GM21619 (cell line): Measurements from ENCODE around the gene FGF23.
A peak's percentile ranks its signal among the peaks of the same experiment; 100 is the strongest.

Experiments
- ATAC-seq: cut with Tn5 transposase; IDR thresholded peaks from one replicate; pipeline ENCODE4 v1.9.1; 2021; ENCODE audit not compliant: unreplicated experiment

Gene FGF23

DNA sequence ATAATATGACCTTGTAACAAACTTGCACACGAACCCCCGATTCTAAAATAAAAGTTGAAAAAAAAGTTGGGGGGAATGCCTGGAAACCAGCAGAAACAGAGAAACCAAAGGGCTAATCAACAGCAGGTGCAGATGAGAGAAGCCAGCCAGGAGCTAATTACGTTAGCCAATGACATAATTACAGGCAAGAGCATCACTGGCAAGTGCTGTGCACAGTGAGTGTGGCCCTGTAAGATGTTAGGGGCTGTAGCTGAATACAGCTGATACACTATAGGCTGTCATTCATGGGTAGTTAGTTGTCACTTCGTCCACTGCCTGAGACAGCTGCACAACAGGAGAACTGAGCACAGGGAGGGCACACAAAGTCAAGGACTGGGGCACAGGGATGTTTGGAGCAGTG, 7.3 kb upstream of the FGF23 start:
- no peak for ATAC-seq

DNA sequence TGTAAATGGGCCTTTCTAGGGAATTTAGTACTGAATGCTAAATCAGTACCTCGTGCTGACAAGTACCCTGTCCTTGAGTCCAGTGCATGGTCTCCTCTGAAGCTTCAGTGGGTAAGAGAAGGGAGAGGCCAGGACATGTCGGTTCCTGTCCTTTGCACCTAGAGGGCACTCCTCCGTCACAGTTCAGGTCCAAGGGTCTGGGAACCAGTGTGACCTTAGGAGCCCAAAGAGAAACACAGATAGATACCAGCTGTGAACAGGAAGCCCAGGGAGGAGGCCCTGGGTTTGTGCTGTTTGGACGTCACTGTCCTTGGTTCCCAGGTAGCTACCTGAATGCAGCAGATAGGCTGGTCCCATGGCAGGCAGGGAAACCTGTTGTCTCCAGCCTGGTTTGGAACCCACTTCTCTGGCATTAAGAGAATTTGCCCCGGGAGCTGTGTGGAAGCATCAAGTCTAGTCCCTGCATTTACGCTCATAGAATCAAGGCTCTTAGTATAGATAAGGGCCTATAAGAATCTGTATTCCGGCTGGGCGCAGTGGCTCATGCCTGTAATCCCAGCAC, 3.9 kb upstream of the FGF23 start:
- ATAC-seq: no peak

DNA sequence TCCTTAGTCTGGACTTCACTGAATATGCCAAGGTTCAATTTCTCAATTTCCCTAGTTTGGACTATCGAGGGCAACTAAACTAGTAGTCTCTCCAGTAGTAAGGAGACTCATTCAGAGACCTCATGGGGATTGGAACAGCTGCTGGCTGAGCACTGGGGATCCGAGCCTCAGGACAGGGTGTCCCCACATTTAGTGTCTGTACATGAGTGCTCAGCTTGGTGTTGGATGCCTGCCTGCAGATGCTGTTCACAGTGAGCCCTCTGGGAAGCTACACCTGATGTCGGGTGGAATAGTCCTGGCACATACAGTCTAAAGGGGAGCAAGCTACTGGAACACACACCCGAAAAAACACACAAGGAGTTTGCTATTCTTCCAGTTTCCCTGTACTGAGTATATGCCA, 820 bp upstream of the FGF23 start:
- ATAC-seq: no peak

DNA sequence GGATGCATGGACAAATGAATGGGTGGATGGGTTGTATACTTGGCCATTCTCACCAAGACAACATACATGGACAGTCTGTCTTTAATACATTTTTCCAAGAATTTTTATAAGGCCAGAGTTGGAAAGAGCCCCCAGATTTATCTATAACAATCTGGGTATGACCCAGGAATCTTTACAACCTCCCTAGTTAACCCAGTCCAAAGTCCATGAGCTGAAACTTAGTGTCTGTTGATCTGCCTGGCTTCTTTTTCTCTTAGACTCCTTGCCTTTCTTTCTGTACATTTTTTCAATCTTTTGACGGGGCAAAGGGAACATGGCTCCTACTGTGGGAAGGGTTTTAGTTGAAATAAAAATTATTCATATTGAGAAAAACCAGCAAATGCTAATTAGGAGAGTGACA, 740 bp downstream of the FGF23 start:
- no peak for ATAC-seq

DNA sequence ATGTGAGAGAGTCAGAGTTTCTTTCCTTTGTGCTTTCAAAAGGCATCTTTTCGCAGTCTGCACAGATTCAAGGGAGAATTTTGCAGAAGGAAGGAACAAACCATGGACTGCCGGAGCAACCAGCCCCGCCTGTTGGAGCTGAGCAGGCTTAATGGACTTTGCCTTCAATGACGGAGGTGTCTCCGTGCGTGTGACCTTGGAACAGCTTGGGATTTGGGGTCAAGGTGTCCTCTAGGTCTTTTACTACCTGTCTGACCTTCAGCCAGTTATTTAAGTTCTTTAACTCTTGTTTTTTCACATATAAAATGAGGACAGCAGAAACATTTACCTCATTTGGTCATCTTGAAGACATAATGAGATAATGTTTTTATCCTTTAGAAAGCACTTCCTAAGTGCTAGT, 4.1 kb downstream of the FGF23 start:
- ATAC-seq: no peak

DNA sequence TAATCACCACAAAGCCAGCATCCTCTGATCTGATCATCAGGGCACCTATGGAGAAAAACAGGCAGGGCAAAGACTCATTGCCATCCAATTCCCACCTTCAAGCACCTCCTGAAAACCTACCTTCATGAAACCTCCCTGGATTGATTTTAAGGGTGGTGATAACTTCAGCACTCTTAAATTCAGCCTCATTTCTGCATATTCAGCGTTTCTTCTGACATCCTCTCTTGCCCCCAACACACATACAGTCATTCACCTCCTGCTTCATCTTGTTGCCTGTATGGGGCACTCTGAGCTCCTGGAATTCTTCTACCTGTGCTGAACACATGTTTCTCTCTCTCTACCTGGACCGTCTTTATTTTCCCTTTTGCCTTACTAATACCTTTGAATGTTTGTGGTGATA, 6.9 kb downstream of the FGF23 start:
- no peak for ATAC-seq

DNA sequence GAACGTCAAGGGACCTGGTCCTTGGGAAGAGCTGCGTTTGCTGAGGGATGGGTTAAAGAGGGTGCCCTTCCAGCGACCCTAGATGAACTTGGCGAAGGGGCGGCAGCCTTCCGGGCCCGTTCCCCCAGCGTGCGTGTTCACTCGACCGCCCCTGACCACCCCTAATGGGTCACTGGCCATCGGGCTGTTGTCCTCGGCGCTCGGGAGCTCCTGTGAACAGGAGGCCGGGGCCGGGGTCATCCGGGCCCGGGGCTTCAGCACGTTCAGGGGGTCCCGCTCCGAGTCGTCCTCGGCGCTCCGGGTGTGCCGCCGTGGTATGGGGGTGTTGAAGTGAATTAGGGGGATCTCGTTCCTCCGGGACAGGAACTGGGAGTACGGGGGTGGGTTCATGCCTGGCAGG, 9.2 kb downstream of the FGF23 start:
- no peak for ATAC-seq

DNA sequence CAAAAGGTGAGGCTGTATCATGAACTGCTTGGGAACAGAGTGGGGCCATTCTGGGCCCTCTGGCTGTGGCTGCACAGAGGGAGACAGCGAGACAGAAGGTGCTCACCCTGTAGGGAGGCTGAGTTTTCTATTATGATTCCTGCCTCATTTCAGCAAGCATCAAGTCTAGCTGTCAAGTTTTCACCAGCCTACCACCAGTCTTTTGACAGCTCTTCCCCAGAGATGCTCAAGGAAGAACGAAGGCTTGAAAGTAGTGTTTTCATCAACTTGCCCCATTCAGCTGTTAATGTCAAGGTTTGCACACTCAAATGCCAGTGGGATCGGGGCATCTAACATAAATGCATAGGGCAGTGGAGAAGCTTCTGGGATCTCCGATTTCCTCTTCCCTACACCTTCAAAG, 10.0 kb downstream of the FGF23 start:
- ATAC-seq: no peak

DNA sequence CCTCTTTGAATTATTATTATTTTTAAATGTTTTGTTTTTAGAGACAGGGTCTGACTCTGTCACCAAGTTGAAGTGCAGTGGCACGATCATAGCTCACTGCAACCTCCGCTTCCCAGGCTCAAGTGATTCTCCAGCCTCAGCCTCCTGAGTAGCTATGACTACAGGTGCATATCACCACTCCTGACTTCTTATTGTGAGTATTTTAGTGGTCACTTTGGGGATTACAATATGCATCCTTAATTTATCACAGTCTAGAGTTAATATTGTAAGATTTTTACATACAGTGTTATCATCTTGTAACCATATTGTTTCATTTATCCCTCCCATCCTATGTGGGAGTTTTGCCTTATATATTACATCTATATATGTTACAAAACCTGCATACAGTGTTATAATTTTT, 13.4 kb downstream of the FGF23 start:
- ATAC-seq: no peak

DNA sequence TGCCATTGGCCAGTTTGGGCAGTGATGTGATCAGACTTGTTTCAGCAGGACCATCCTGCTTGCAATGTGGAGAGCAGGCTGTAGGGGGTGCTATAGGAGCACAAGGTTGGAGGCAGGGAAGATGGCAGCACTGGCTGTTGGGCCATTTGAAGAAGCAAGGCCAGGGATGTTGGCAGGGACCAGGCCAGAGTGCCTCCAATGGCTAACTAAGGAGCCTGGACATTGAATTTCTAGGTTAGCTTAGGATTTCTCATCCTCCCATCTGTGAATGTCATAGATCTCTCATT, 23.5 kb downstream of the FGF23 start:
- no peak for ATAC-seq

DNA sequence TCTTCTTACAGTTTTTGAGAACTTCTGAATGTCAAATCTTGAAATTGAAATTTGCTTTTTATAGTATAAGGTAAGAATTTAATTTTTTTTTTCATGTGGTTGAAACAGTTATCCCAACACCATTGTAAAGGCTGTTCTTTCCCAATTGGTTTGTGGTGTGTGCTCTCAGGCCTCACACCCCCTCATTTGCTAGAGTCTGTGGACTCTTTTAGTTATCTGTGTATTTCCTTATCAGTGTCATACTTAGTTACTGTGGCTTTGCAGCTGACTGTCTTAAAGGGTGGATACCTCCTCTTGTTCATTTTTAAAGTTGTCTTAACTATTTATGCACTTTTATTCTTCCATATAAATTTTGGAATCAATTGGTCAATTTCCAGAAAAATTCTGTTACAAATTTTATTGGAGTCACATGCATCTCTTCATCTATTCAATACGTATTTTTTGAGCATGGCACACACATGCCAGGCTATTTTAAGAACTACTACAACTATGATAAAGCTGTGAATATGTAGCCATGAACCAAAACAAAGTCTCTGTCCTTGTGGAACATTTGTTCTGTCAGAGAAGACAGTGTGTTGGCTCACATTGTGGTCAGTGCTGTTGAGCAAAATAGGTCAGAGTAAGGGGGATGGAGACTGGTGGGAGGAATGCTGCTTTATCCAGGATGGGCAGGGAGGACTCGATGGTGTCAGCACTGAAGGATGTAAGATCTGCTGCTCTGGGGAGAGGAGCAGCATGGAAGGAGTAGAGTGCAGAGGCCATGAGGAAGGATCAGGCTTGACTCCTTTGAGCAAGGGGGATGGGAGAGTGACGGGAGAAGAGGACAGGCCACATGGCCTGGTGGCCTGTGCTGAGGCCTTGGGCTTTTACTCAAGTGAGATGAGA, 24.1 kb downstream of the FGF23 start:
- no peak for ATAC-seq

DNA sequence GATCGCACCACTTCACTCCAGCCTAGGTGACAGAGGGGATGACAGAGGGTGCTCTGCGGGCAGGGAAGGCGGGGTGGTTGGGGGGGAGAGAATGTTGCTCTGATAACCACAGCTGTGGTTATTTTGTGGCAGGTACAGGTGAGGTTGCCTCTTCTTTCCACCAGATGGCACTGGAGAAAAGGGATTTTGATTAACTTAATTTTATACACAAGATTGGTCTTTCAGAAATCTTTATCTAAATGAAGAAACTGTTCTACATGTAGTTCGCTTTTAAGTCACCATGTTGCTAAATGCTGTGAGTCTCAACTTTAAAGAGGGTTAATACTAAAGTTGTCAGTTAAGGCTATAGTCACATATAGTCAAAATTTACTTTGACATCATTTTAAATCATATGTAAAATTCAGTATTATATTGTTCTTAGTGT, 25.7 kb downstream of the FGF23 start:
- ATAC-seq: no peak

DNA sequence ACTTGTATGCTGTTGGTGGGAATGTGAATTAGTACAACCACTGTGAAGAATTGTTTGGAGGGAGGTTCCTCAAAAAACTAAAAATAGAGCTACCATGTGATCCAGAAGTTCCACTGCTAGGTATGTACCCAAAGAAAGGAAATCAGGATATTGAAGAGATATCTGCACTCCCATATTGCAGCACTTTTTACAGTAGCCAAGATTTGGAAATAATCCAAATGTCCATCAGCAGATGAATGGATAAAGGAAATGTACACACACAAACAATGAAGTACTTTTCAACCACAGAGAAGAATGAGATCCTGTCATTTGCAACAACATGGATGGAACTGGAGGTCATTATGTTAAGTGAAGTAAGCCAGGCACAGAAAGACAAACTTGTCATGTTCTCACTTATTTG, 32.6 kb downstream of the FGF23 start:
- no peak for ATAC-seq

DNA sequence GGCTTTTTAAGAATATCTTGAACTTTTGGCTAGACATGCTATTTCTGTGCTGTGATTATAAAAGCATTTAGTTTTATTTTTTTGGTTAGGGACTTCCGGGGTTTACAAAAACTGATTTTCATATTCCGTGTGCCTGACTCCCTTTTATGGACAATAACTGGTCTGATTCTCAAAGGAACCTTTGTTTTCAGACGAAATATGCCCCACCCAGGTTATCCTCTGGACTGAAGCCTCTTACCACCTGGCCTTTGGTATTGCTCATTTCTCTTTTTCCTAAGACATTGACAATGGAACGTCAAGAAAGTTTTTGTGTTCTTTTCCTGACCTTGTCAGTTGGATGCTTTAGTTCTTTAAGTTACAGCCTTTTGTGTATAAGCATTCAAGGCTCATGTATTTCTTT, 47.7 kb downstream of the FGF23 start:
- no peak for ATAC-seq

DNA sequence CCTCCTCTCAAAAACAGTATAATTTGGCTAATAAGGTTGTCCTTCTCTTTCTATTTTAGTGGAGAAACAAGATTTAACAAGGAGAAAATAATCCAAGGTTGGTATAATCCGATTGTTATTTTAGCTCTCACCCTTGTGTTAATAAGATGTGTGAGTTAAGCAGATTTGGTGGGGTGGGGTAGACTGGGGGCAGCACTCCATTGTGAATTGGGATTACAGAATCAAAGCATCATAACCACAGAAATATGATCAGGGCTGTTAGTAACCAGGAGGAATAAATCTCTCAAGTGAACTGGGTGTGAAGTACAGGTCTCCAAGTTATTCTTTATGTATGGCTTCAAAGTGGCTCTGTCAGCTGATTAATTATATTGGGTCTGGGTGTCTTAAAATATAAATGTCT, 48.3 kb downstream of the FGF23 start:
- ATAC-seq: no peak

DNA sequence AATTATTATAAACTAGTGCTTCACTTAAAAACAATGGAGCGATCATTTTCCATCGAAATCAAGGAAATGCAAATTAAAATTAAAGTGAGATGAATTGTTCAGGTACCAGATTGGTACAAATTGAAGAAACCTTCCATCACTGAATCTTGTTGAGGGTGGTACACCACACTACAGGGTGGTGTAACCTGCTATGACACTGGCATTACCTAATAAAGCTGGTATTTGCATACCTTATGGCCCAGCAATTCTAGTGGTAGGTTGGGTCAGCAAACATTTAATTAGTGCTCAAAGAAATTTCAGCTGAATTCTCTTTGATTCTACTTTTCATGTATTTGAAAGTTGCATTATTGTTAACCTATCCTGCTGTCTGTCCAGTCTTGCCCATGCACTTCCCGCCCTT, 49.3 kb downstream of the FGF23 start:
- no peak for ATAC-seq

DNA sequence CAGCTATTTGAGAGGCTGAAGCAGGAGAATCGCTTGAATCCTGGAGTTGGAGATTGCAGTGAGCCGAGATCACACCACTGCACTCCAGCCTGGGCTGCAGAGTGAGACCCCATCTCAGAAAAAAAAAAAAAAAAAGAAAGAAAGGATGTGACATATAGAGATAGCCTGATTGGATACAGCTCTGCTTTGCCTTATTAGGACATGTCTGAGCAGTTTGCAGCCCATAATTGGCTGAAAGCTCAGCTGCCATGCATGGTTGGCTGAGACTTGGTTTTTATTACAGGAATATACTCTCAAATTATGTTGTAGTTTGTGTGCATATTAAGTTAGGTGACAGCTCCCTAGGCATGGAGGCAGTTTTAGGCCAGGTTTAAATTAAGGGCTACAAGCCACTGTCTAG, 52.2 kb downstream of the FGF23 start:
- ATAC-seq: no peak

DNA sequence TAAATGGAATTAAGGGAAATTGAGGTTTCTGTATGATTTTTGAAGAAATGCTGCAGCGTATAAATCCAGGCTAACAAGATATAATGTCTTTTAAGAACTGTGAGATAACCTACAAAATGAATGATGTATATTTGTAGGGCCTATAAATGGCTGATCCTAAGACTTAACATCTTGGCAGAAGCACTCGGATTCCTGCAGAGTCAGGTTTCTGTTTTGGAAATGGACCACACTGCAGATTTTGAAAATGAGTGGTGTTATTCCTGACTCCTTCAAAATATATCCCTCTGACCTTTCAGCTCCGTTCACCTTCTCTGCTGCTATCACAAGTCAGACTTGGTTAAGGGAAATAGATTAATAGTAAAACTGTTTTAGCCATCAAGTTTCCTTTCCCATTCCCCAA, 53.5 kb downstream of the FGF23 start:
- ATAC-seq: no peak

DNA sequence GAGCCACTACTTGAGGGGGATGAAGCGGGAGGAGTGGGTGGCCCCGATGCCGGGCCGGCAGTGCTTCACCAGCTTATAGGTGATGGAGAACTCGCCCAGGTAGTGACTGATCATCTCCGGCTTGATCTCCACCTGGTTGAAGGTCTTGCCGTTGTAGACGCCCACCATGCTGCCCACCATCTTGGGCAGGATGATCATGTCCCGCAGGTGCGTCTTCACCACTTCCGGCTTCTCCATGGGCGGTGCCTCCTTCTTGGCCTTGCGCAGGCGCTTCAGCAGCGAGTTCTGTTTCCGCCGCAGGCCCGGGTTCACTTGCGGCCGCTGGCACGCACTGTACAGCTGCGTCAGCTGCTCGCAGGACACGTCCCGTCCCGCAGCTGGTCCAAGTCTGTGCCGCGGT, 55.1 kb downstream of the FGF23 start:
- ATAC-seq: no peak

DNA sequence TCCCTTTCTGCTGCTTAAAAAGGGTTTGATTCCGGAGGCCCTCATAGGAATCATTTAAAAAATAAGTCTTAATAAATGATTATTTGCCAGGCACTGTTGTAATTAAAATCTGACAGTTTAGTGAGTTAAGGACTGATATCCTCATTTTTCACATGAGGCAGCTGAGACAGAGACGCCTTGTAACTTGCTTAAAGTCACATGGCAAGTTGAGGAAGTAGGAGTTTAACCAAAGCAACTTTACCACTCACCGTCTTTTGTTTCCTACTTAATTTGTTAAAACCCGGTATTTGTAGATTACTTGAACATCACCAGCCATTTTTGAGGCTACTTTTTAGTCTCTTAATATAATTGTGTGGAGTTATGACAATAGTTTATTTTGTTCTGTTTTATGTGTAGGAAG, 56.1 kb downstream of the FGF23 start:
- ATAC-seq: no peak

DNA sequence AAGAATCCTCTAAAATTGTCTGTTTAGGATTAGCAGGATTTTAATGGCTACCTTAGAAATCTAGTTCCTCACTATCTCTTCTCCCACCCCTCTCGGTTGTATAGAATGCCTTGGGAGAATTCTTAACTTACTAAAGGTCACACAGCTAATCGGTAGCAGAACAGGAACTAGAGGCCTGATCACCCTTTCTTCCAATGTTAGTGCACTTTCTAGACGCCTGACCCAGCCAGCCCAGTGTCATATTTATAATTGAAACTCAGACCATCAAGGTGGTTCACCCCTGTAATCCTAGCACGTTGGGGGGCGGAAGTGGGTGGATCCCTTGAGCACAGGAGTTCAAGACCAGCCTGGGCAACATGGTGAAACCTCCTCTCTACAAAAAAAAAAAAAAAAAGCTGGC, 56.8 kb downstream of the FGF23 start:
- ATAC-seq: no peak

DNA sequence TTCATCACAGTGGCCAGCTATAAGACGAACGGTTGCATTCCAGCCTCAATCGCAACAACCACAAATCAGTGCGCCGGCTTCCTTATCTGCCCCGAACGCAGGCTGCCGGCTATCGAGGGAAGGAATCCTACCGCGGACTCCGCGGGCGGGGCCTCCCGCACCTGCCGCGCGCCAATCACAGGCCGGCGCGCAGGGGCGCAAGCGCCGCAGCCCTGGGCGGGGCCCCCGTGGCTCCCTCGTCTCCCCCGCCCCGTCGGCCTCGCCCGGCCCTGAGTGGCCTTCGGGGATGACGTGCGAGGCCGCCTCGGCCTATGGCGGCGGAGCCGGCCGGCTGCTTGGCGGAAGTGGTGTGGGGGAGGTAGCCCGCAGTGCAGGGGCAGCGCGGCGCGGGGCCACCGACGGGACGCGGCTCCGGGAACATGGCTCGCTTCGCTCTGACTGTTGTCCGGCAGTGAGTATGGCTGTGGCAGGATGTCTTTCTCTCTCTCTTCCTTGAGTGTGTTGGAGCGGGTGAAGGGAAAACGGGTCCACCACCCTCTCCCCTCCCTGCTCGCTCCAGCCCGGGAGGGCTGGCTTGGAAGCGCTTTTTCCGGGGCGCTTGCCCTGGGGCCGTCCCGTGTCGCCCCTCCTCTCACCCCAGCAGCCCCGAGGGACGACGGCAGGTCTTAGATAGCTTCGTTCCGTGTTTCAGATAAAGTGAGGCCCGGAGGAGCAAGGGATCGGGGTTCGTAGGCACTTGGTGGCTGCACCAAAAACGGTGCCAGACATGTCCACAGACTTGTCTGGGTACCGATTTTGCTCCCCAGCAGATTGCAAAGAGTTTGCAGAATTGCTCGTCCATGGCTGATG, 58.4 kb downstream of the FGF23 start, which contains the start of gene TIGAR:
TSS of gene TIGAR (plus strand) at position 361 of the 849 bp plus-strand sequence. CDS start at position 420, 59 bp downstream.
- peak; percentile 96 for ATAC-seq
